GM12873 (cell line): Measurements from ENCODE around the gene DCLK1.

Source experiments
- TF ChIP-seq, protein P1 (sequence below): IDR thresholded peaks from 2 replicates; pipeline ENCODE4 v1.5.1; 2012; ENCODE audit warnings: low read depth, mild to moderate bottlenecking, moderate library complexity, low read length, control low read depth; ENCODE audit not compliant: insufficient read depth; ENCODE audit errors: missing control alignments

Gene DCLK1

DNA sequence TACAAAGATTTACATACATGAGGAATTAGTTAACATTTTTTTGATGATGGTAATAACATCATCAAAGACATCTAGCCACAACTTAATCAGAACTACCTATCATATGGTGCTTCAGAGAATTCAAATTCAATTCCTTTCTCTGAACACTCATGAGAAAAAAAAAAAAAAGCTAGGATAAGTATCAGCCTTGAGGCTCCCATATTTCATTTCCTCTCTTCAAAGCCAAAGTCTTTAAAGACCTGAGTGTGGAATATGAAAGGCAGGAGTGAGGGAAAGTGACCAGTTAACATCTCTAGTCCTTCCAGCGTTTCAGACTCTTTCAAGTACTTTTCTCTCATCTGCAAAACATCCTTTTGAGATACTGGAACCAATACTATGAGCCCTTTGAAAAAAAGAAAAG is 137.5 kb downstream of the DCLK1 start:
- TF ChIP-seq, protein P1, sequence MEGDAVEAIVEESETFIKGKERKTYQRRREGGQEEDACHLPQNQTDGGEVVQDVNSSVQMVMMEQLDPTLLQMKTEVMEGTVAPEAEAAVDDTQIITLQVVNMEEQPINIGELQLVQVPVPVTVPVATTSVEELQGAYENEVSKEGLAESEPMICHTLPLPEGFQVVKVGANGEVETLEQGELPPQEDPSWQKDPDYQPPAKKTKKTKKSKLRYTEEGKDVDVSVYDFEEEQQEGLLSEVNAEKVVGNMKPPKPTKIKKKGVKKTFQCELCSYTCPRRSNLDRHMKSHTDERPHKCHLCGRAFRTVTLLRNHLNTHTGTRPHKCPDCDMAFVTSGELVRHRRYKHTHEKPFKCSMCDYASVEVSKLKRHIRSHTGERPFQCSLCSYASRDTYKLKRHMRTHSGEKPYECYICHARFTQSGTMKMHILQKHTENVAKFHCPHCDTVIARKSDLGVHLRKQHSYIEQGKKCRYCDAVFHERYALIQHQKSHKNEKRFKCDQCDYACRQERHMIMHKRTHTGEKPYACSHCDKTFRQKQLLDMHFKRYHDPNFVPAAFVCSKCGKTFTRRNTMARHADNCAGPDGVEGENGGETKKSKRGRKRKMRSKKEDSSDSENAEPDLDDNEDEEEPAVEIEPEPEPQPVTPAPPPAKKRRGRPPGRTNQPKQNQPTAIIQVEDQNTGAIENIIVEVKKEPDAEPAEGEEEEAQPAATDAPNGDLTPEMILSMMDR: no peak

DNA sequence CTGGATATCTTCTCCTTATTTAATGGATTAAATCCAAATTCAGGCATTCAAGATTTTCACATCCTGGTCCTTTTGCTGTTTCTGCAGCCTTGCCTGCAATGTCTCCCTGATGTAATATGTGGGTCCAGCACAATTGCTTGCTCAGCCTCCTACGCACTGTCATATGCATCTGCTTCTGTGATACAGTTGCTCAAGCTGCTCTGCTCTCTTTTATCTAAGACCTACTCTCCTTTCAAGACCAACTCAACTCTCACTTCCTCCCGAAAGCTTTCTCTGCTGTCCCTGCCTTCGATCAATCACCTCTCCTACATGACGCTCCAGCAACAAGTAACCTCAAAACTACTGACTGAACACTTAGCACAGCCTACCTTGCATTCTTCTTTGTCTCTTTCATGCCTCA is 138.2 kb downstream of the DCLK1 start:
- TF ChIP-seq, protein P1: no peak

DNA sequence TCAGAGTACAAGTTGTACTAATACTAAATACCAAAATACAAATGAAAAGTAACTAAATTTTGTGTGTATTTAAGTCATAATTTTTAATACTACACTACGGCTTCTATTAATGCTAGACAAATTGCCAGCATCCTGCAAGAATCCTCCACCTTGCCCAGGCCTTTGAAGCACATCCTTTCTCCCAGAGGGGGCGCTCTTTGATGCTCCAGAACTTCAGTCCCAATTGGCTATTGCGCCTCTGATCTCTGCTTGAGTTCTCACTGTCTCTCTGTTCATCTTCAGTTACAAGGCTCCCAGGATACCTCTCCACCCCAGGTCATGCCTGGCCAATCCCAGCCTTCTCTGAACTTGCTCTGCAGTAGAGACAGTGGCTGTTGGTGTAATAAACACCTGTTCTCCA is 141.0 kb downstream of the DCLK1 start:
- TF ChIP-seq, protein P1: peak; percentile 17

DNA sequence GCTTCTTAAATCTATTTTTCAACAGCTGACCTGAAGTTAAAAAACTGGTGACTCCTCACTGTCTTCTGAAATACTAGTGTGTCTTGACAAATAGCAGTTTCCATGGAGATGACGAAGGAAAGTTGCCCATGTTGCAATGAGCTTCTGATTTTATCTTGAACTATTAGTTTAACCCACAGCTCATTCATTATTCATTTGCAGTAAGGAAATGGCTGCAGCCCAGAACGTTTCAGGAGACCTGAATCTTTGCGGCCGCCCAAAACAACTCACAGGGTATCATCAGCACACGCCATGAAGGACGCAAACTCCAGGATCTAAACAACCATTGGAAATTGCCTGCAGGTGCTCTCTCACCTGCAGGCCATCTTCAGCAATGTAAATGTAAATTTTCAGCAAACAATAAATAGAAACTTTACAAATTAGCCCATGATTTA is 142.5 kb downstream of the DCLK1 start:
- TF ChIP-seq, protein P1: no peak

DNA sequence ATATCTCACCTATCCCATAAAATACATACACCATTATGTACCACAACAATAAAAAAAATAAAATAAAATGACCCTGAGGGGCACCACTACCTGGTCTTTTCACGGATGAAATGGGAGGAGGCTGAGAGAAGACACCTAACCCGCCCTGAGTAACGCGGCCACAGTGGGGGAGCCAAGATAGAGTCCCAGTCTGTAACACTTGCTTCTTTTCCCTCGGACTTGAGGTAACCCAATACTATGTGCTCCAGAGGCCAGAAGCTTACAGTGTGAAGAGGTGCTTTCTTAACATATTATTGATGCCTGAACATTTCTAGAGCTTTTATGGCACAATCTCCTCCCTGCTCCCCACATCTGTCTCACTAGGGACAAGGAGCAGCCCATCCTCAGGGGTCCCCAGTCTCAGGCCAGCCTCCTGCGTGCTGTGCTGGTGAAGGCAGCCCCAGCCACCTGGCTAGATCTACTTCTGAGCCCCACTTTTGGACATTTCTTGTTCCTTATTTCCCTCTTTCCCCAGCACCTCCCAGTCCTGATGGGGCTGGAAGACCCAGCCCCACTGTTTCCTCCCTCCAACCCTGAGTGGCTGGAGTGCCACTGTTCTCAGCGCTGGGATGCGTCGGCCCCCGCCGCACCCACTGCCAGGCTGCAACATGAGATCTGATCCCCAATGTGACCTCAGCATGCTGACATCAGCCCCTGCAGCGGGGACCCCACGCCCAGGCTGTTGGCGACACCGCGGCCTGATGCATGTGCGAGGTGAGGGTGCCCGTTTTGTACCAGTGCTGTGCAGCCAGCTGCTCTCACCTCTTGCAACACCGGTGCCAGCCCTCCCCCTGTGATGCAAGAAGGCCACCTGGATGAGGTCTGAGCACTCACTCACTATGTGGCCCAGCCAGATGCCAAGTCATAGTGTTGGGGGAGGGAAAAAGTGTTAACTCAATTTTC is 143.3 kb downstream of the DCLK1 start:
- TF ChIP-seq, protein P1: no peak

DNA sequence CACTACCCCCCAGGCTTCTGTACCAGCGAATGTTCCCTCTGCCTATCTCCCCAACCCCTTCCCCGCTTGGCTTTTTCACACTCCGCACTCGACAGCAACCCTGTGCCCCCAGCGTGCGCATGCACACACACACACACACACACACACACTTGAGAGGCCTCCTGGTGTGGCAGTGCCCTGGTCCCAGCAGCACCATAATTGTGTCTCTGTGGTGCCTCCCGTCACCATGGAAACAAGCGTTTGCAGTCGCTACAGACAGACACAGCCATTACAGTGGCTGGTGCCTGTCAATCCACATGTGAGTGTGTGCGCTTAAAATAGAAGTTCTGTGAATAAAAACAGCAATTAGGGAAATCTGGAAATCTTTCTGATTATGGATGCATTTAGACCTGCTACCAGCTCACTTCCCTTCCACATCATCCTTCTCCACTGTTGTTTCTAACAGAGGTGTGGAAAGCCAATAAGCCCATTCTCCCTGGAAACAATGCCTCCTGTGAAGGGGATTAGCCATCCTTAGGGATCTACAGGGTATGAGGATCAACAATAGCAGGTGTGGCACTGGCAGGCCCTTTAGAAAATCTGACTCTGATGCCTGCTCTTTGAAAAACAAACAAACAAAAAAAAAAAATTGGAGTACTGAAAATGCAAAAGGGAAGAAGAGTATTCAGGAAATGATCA is 146.3 kb downstream of the DCLK1 start:
- TF ChIP-seq, protein P1: no peak

DNA sequence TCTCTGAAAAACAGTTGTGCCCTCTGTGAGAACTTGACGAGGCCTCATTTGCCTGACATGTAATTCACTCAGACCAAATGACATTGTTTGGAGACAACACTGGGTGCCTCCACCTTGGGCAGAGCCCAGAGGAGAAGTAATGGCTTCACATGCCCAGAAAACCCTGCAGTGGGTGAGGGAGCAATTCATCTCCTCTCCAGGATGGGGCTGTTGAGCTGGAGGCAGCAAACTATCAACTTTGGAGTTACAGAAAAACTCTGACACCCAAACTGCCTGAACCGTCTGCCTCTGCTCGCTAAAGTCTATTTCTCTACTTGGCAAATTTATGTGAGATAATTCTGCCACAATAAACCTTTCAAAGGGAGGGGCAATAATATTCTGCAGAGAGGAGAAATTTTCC is 146.9 kb downstream of the DCLK1 start:
- TF ChIP-seq, protein P1: no peak
